ENCODE data around the gene ACTR2. TPM values are rescaled to one million over a fixed set of nuclear protein-coding genes. Genes with fewer than 3 reads are reported as not detected.

The ACTR2 gene
- total and polyA plus RNA-seq, 2 of the 13 experiments (the other 11 are each of a cell fraction or from before 2014, with no cell fraction given): 51.2 to 100 TPM

DNA sequence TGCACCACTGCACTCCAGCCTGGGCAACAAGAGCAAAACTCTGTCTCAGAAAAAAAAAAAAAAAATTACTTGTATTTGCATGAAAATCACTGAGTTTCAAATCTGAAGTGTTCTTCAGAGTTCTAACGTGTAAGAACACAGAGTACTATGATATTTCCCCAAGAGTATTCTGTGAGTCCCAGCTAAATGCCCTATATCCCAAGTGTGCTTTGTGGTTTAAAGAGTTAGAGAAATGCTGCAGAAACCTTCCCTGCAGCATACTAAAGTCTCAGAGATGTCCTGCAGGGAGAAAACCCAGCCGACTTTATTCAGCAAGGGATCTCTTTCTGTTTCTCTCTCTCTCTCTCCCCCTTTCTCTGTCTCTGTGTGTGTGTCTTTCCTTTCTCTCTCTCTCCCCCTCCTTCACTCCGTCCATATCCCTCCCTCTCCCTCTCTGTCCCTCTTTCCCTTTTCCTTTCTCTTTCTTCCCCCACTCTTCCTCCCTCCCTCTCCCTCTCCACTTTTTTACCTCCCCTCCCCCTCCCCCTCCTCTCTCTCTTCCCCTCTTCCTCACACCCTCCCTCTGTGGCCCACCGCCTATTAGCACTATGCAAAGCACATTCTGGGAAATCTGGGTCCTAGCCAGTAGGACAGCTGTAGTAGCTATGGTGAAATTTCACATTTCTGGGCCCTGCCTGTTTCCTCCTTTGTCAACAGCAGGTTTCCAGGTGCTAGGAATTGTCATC is 54.2 kb downstream of the ACTR2 start:
- no peak overlapping the region for H3K27ac ChIP-seq (ENCODE audit: extremely low read length, insufficient read depth, low read length)
- ChIA-PET POLR2A (no interaction called here), CTCF (ENCODE audit: low intra/inter-chr PET ratio, low total read pairs) (no interaction called here)
- intact Hi-C loops (cut with micrococcal nuclease; ENCODE audit: unreplicated experiment): loop anchor here (5.0 kb wide), 1 partner anchor 271 kb away; no protein-coding TSS in a partner anchor
- peak; percentile 55 for ATAC-seq
- in situ Hi-C loops (cut with HindIII; ENCODE audit: extremely low pct_ligation_motif_present, low pct_unique_long_range_greater_than_20kb): no loop called here
- H3K9ac ChIP-seq (ENCODE audit: insufficient read depth, low read depth, low read length): no peak overlapping the region
- peaks cover 30% of the 10 kb centered on the region for H3K4me1 ChIP-seq (ENCODE audit: insufficient read depth, low read length)
- no peak overlapping the region for H3K4me3 ChIP-seq (replicated peaks in 1 of 3; ENCODE audit: insufficient read depth in 1 of 3, low read depth in 2 of 3, low read length in 3 of 3)
- H4K20me1 ChIP-seq (ENCODE audit: insufficient read depth, low read length): no peaks in the 10 kb centered on the region
- DNase-seq (ENCODE audit: low spot score): no peak
- BruUV-seq (replicated peaks): no TSS peak
- no peaks in the 10 kb centered on the region for H3K36me3 ChIP-seq (replicated peaks in 1 of 2; ENCODE audit: control insufficient read depth in 1 of 2, insufficient read depth in 2 of 2, low read length in 2 of 2)
- no peak for FAIRE-seq
- H2AFZ ChIP-seq (ENCODE audit: low read length): no peak overlapping the region
- H3K9me3 ChIP-seq (ENCODE audit: low read length): no peaks in the 10 kb centered on the region
- no peaks in the 10 kb centered on the region; a peak in 1 of 5 replicates for H3K27me3 ChIP-seq (ENCODE audit: control insufficient read depth in 1 of 2, insufficient read depth in 2 of 2, low read length in 2 of 2)
- no peaks in the 10 kb centered on the region for H3K79me2 ChIP-seq (ENCODE audit: insufficient read depth, low read length)
- H3K4me2 ChIP-seq (ENCODE audit: low read depth, low read length): peak overlapping the region; percentile 51
- 4% methylated on average over 4 of the region's 4 CpGs for WGBS (ENCODE audit: low lambda C conversion rate)
- TF ChIP-seq, protein P1, sequence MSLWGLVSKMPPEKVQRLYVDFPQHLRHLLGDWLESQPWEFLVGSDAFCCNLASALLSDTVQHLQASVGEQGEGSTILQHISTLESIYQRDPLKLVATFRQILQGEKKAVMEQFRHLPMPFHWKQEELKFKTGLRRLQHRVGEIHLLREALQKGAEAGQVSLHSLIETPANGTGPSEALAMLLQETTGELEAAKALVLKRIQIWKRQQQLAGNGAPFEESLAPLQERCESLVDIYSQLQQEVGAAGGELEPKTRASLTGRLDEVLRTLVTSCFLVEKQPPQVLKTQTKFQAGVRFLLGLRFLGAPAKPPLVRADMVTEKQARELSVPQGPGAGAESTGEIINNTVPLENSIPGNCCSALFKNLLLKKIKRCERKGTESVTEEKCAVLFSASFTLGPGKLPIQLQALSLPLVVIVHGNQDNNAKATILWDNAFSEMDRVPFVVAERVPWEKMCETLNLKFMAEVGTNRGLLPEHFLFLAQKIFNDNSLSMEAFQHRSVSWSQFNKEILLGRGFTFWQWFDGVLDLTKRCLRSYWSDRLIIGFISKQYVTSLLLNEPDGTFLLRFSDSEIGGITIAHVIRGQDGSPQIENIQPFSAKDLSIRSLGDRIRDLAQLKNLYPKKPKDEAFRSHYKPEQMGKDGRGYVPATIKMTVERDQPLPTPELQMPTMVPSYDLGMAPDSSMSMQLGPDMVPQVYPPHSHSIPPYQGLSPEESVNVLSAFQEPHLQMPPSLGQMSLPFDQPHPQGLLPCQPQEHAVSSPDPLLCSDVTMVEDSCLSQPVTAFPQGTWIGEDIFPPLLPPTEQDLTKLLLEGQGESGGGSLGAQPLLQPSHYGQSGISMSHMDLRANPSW (CRISPR knock-in tag; IDR thresholded peaks at IDR 0.05; ENCODE audit: borderline replicate concordance): no peak
- no peak for TF ChIP-seq ZBTB42 (CRISPR knock-in tag; IDR thresholded peaks at IDR 0.05)
- TF ChIP-seq FOXA1 (IDR thresholded peaks at IDR 0.05): no peak
- TF ChIP-seq FOXA1 (CRISPR knock-in tag; IDR thresholded peaks at IDR 0.05): 0 out of 2 replicates have a peak, but pooled peaks have one; percentile 42
- no peak for TF ChIP-seq ZNF138 (CRISPR knock-in tag; IDR thresholded peaks at IDR 0.05; ENCODE audit: low read depth)
- TF ChIP-seq ZNF713 (CRISPR knock-in tag; IDR thresholded peaks at IDR 0.05): no peak
- TF ChIP-seq SRF (IDR thresholded peaks at IDR 0.05; ENCODE audit: low read depth, low read length): no peak
- TF ChIP-seq, protein P2, sequence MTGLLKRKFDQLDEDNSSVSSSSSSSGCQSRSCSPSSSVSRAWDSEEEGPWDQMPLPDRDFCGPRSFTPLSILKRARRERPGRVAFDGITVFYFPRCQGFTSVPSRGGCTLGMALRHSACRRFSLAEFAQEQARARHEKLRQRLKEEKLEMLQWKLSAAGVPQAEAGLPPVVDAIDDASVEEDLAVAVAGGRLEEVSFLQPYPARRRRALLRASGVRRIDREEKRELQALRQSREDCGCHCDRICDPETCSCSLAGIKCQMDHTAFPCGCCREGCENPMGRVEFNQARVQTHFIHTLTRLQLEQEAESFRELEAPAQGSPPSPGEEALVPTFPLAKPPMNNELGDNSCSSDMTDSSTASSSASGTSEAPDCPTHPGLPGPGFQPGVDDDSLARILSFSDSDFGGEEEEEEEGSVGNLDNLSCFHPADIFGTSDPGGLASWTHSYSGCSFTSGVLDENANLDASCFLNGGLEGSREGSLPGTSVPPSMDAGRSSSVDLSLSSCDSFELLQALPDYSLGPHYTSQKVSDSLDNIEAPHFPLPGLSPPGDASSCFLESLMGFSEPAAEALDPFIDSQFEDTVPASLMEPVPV (CRISPR knock-in tag; IDR thresholded peaks at IDR 0.05): no peak
- TF ChIP-seq, protein P3, sequence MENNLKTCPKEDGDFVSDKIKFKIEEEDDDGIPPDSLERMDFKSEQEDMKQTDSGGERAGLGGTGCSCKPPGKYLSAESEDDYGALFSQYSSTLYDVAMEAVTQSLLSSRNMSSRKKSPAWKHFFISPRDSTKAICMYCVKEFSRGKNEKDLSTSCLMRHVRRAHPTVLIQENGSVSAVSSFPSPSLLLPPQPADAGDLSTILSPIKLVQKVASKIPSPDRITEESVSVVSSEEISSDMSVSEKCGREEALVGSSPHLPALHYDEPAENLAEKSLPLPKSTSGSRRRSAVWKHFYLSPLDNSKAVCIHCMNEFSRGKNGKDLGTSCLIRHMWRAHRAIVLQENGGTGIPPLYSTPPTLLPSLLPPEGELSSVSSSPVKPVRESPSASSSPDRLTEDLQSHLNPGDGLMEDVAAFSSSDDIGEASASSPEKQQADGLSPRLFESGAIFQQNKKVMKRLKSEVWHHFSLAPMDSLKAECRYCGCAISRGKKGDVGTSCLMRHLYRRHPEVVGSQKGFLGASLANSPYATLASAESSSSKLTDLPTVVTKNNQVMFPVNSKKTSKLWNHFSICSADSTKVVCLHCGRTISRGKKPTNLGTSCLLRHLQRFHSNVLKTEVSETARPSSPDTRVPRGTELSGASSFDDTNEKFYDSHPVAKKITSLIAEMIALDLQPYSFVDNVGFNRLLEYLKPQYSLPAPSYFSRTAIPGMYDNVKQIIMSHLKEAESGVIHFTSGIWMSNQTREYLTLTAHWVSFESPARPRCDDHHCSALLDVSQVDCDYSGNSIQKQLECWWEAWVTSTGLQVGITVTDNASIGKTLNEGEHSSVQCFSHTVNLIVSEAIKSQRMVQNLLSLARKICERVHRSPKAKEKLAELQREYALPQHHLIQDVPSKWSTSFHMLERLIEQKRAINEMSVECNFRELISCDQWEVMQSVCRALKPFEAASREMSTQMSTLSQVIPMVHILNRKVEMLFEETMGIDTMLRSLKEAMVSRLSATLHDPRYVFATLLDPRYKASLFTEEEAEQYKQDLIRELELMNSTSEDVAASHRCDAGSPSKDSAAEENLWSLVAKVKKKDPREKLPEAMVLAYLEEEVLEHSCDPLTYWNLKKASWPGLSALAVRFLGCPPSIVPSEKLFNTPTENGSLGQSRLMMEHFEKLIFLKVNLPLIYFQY (CRISPR knock-in tag; IDR thresholded peaks at IDR 0.05; ENCODE audit: borderline replicate concordance): no peak
- no peak for TF ChIP-seq PRMT3 (CRISPR knock-in tag; IDR thresholded peaks at IDR 0.05; ENCODE audit: borderline replicate concordance, low read depth)
- TF ChIP-seq, protein P4, sequence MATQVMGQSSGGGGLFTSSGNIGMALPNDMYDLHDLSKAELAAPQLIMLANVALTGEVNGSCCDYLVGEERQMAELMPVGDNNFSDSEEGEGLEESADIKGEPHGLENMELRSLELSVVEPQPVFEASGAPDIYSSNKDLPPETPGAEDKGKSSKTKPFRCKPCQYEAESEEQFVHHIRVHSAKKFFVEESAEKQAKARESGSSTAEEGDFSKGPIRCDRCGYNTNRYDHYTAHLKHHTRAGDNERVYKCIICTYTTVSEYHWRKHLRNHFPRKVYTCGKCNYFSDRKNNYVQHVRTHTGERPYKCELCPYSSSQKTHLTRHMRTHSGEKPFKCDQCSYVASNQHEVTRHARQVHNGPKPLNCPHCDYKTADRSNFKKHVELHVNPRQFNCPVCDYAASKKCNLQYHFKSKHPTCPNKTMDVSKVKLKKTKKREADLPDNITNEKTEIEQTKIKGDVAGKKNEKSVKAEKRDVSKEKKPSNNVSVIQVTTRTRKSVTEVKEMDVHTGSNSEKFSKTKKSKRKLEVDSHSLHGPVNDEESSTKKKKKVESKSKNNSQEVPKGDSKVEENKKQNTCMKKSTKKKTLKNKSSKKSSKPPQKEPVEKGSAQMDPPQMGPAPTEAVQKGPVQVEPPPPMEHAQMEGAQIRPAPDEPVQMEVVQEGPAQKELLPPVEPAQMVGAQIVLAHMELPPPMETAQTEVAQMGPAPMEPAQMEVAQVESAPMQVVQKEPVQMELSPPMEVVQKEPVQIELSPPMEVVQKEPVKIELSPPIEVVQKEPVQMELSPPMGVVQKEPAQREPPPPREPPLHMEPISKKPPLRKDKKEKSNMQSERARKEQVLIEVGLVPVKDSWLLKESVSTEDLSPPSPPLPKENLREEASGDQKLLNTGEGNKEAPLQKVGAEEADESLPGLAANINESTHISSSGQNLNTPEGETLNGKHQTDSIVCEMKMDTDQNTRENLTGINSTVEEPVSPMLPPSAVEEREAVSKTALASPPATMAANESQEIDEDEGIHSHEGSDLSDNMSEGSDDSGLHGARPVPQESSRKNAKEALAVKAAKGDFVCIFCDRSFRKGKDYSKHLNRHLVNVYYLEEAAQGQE (IDR thresholded peaks at IDR 0.05; ENCODE audit: borderline replicate concordance in 1 of 2, low read depth in 1 of 2, low read length in 2 of 2): no peak

Data from HepG2 (cell line).